NB4 (cell line): Measurements from ENCODE around the gene LMTK2.

Source experiments
- DNase-seq: peaks from one replicate; pipeline ENCODE4 v3.0.0; 2010; ENCODE audit warnings: low read depth
- H3K4me3 ChIP-seq: one replicate; pipeline ENCODE4 v1.5.1; 2011; ENCODE audit warnings: mild to moderate bottlenecking, low read depth, low read length, moderate library complexity
- MYC ChIP-seq: IDR thresholded peaks from 2 replicates; pipeline ENCODE4 v1.6.1; 2011; ENCODE audit warnings: low read depth, low read length
- POLR2A ChIP-seq: IDR thresholded peaks from 2 replicates; pipeline ENCODE4 v1.6.1; 2011; ENCODE audit warnings: mild to moderate bottlenecking; ENCODE audit not compliant: insufficient read length; ENCODE audit errors: extremely low read depth
- TF ChIP-seq, protein P1 (sequence below): IDR thresholded peaks from one replicate; pipeline ENCODE4 v1.5.1; 2012; ENCODE audit warnings: low read depth, low read length
- TF ChIP-seq, protein P2 (sequence below): IDR thresholded peaks from 2 replicates; pipeline ENCODE4 v1.6.1; 2011; ENCODE audit warnings: low read depth, low read length

LMTK2 gene

DNA sequence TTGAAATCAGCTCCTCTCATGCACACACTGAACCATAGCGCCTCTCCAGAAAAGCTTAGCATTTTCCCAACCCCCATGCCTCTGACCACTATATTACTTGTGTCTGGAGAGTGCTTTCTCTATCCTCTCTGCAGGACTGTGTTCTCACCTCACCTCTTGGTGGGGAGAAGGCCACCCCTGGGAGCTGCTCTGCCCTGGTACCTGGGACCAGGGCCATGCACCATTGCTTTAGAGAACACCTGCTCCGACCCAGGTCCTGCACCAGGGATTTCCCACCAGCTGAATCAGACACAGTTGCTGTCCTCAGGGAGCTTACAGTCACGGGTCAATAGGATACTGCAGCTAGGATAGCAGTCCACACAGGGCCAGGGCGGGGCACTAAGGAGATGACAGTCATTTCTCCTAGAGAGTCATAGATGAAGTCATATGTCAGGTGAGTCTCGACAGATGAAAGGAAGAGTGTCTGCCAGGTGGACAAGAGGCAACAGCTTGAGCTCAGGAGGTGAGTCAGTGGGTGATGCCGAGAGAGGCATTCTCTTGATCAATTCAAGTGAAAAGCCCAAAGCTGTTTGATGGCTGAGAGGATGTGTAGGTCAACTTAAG, 619 bp upstream of the LMTK2 start:
- TF ChIP-seq POLR2A, result no peak
- no peak for TF ChIP-seq MYC
- TF ChIP-seq, protein P1, sequence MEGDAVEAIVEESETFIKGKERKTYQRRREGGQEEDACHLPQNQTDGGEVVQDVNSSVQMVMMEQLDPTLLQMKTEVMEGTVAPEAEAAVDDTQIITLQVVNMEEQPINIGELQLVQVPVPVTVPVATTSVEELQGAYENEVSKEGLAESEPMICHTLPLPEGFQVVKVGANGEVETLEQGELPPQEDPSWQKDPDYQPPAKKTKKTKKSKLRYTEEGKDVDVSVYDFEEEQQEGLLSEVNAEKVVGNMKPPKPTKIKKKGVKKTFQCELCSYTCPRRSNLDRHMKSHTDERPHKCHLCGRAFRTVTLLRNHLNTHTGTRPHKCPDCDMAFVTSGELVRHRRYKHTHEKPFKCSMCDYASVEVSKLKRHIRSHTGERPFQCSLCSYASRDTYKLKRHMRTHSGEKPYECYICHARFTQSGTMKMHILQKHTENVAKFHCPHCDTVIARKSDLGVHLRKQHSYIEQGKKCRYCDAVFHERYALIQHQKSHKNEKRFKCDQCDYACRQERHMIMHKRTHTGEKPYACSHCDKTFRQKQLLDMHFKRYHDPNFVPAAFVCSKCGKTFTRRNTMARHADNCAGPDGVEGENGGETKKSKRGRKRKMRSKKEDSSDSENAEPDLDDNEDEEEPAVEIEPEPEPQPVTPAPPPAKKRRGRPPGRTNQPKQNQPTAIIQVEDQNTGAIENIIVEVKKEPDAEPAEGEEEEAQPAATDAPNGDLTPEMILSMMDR, result no peak
- TF ChIP-seq, protein P2, sequence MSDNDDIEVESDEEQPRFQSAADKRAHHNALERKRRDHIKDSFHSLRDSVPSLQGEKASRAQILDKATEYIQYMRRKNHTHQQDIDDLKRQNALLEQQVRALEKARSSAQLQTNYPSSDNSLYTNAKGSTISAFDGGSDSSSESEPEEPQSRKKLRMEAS, result no peak
- peak overlapping the region; percentile 45 for H3K4me3 ChIP-seq
- DNase-seq, result peak; percentile 19

DNA sequence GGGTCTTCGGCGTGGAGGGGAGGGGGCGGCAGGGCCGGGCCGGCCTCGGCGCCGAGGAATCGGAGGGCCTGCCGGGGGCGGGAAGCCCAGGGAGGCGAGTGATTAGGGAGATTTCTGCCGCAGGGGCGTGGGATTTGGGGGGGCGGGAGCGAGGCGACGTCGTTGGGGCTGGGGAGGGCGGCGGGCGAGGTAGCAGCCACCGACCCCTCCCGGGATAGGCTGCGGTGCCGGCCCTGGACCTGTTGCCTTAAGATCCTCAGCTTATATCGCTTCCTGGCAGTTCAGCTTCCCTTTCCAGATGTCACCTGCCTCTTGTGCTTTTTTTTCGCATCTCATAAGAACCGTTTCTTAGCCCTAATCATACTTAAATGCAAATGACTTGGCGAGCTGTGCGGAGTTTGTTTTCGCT, 655 bp downstream of the LMTK2 start:
- TF ChIP-seq, protein P2, result no peak
- TF ChIP-seq MYC (no peak), POLR2A (no peak)
- TF ChIP-seq, protein P1, result no peak
- peak; percentile 56 for DNase-seq
- H3K4me3 ChIP-seq, result peak overlapping the region; percentile 60

DNA sequence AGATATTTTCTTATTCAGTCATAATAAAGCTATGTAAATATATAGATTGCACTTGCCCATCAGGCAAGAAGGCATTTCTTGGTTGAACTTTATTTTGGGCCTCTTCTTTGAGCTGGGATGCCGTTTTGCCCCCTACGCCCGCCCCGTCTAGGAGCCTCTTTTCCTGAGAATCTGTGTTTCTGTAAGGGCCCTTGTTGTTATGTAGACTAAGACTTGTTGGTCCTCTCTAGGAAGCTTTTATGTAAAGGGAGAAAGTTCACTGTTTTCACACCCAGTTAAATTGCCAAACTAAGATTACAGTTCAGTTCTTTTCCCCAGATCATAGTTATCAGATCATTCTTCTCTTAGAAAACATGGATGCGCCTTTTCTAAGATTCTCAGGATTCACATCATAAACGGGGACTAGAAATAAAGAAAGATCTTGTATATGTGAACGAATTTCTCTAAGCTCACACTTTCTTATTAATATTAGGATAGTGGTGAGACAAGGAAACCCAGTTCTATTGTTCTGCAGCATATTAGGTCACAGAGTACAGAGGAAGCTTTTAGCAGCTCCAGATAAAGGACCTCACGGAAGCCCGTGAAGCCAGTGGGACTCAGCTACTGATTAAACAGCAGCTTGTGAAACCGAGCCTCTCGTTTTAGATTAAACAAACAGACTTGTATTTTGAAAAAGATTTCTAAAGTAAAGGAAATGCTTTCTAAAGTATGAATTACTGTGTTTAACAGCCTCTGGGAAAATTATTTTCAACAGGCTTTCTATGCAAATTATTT, 3.8 kb downstream of the LMTK2 start:
- no peak overlapping the region for H3K4me3 ChIP-seq
- DNase-seq, result no peak
- TF ChIP-seq, protein P2, result no peak
- TF ChIP-seq POLR2A, result no peak
- TF ChIP-seq MYC, result no peak
- TF ChIP-seq, protein P1, result no peak

DNA sequence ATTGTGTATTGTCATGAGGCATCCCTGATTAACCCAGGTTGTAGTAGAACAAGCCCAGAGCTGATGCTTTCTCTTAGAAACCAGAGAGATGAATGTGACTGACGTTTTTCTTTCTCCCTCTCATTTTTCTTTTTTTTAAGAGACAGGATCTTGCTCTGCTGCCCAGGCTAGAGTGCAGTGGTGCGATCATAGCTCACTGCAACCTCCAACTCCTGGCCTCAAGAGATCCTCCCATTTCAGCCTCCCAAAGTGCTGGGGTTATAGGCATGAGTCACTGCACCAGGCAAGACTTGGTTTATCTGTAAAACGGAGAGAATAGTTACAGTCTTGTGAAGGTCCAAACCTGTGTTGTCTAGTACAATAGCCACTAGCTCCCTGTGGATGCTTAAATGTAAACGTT, 5.4 kb downstream of the LMTK2 start:
- TF ChIP-seq POLR2A (no peak), MYC (no peak)
- TF ChIP-seq, protein P2, result no peak
- TF ChIP-seq, protein P1, result no peak
- DNase-seq, result no peak

DNA sequence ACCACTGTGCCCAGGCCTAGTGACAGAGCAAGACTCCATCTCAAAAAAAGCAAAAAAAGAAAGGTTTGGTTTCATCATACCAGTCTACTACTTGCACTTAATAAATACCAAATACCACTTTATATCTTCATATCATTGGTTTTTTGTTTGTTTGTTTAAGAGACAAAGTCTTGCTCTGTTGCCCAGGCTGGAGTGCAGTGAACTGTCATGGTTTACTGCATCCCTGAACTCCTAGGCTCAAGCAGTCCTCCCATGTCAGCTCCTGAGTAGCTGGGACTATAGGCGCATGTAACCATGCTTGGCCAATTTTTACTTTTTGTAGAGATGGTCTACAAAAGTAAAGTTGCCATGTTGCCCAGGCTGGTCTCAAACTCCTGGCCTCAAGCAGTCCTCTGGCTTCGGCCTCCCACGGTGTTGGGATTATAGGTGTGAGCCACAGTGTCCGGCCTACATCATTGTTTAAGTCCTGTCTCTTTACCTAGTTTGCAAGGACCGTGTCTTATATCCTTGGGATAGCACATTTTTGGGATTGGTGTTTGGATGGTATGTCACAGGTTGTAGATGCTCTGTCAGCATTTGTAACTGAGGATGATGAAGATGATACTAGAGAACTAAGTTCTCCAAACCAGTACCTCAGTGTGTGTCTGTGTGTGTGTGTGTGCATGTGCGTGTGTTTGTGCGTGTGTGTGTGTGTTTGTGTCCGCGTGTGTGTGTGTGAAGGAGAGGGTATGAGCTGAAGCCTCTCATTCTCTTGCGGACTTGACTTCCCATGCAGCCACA, 9.3 kb downstream of the LMTK2 start:
- TF ChIP-seq POLR2A (no peak), MYC (no peak)
- TF ChIP-seq, protein P1, result no peak
- TF ChIP-seq, protein P2, result no peak
- no peak overlapping the region for H3K4me3 ChIP-seq
- no peak for DNase-seq

More for the DNA sequence above, 5.4 kb downstream of the LMTK2 start:
- H3K4me3 ChIP-seq, result no peak overlapping the region
